COLO668 (cell line): ENCODE data around the gene NIN.

ENCODE experiments used
- DNase-seq: peaks from one replicate; lab custom pipeline; 2025; ENCODE audit not compliant: unreplicated experiment; lab: John Stamatoyannopoulos, UW

The NIN gene

GRCh38 chr14:50830932-50831725 lies at the start of gene NIN:
Gene NIN (minus strand): TSS chr14:50831162. CDS start chr14:50822056, 9,106 bp downstream.
- peak; percentile 94 for DNase-seq

DNA sequence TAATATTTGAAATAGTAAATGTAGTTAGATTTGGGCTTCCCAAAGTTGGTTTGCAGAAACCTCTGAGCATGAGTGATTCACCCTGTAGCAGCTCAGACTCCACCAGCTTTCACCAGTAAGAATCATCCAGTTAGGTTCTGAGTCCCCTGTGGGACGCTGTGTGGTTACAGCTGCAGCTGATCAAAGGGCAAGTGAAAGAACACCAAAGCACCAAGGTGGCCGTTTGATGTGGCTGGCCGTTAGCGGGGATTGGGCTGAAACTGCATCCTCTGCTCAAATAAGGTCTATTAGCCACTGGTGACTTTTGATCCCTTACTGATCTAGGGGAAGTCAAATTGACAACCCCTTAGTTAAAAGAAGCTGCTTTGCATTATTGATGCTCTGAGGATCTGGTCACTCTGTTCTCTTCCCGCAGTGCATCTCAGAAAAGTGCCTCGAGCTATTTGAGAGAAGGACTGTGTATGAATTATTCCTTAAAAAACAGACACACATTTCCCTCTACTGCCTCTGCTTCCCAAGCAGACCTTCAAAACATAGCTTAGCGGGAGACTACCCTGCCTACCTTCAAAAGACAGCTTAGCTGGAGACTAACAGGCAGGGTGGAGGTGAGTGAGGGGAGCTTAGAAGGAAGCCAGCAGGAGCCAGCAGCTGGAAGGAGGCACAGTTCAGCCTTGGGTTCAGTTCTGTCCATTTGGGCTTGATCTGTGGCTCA lies 44.6 kb upstream of the NIN start:
- peak; percentile 37 for DNase-seq

- DNase-seq: peak; percentile 20
Measured at GRCh38 chr14:50874757-50875156, 43.8 kb upstream of the NIN start.

DNA sequence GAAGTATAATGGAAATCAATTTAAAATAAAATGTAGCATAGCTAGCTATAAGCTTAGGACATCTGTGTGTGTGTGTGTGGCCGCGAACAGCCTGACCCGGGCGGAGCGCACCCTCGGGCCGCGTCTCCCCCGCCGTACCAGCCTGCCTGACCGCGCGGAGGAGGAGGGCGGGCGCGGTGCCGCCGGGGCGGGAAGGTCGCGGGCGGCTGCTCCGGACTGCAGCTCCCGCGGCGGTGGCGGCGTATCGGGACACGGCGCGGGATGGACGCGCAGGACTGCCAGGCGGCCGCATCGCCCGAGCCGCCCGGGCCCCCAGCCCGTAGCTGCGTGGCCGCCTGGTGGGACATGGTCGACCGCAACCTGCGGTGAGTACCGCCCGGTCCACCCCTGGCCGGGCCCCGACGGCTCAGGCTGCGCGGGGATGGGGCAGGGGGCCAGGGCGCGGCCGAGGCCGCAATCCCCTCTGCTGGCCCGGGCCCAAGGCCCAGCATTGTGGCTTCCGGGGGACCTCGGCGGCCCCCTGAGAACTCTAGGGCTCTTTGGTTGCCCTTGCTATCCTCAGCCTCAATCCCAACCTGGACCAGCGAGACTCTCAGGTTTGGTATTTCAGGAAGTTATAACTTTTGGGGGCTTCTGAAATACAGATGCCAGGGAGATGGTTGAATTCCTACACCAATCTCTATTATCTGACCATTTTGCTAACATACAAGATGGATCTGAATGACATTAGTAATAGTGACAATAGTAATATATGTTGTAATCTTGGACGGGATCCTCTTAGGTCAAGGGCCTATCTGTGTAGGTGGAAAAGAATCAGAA lies 41.2 kb upstream of the NIN start, which contains the start of gene ABHD12B:
ABHD12B (plus strand) TSS at position 140 of the 819 bp plus-strand sequence; CDS start at position 262, 122 bp downstream.
- peak; percentile 31 for DNase-seq

DNA sequence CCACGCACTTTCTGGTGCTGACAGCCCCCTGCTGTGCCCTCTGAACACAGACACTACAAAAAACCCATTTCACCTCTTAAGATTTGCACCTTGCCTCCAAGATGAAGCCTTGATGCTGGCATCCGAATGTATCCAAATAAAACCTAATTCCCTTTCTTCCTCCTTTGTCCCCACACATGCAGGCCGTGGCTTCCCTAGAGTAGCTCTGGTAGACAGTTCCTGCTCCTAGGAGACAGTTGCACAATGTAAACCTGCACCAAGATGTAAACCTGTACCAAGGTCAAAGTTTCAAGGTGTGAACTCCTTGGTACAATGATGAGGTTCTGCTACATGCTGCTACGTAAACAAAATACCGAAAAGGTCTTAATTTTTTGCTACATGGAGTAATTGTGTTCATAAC lies 40.3 kb upstream of the NIN start:
- DNase-seq: no peak

DNA sequence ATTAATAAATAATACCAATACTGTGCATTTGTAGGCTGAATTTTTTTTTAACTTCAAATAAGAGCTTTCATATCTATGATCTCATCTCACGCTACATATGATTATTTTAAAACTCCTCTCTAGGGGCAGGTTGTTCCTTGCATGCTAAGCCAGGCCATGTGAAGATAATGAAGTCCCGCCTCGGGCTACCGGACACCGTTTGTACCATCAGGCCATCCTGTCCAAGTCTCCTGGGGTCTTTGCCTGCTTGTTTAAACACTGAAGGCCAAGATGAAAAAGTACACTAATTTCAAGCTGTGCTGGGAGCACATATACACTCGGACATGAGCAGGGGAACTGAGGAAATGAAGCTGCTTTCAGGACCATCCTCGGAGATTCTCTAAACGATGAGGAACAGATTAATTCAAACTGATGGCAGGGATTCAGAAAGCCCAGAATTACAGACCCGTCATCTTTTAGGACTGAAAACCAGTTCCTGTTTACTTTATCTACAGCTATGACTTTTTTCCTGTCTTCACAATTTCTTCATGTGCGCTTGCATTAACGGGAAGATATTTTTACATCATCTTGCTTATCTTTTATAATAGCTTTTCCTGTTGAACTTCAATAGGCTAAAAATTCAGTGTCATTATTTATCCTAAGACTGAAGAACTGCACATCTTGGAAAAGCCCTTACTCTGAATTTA lies 34.6 kb upstream of the NIN start:
- DNase-seq: no peak

DNA sequence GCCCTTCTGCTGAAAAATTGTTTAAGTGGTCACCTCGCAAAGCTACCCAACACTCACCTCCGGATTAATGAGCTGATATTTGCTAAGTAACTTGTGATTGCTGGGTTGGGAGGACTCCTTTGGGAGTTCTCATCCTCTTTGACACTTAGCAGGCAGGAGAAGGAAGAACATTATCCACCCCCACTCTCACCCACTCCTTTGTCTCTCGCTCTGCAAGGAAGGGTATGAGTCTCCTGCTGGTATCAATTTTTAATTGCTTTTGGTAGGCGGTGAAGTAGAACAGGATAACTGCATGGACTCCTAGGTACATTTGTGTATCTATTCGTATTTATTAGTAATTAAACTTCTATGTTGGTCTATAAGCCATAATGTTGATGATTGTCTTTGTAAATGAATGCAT lies 34.0 kb upstream of the NIN start:
- DNase-seq: no peak

- DNase-seq: no peak
Measured at GRCh38 chr14:50864237-50864636, 33.3 kb upstream of the NIN start.

- no peak for DNase-seq
Measured at GRCh38 chr14:50862036-50862570, 31.1 kb upstream of the NIN start.

GRCh38 chr14:50860478-50861086 lies 29.6 kb upstream of the NIN start:
- DNase-seq: peak; percentile 89

- no peak for DNase-seq
Measured at GRCh38 chr14:50859296-50859624, 28.3 kb upstream of the NIN start.

GRCh38 chr14:50856660-50857059 lies 25.7 kb upstream of the NIN start:
- DNase-seq: no peak

GRCh38 chr14:50855558-50855957 lies 24.6 kb upstream of the NIN start:
- no peak for DNase-seq

GRCh38 chr14:50854521-50854920 lies 23.6 kb upstream of the NIN start:
- DNase-seq: no peak

GRCh38 chr14:50853891-50854290 lies 22.9 kb upstream of the NIN start:
- DNase-seq: no peak

- no peak for DNase-seq
Measured at GRCh38 chr14:50846226-50846880, 15.4 kb upstream of the NIN start.

GRCh38 chr14:50845166-50845565 lies 14.2 kb upstream of the NIN start:
- DNase-seq: no peak

- DNase-seq: no peak
Measured at GRCh38 chr14:50844391-50844790, 13.4 kb upstream of the NIN start.

DNA sequence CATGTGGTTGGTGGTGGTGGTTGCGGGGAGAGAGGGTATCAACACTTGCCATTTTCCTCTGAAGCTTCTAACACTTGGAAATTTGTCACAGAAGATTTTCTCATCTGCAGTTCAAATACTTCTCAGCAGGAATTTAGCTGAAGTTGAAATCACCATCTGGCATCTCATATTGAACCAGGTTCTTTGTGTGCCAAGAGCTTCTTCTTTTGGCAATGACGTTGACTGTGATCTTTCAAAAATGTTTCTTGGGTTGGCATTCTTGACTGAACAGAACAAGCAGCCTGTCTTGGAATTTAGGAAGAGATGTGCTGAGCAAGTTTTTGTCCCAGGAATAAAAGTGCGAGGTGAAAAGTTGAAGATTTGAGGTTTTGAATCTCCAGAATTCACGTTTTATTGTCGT lies 8.7 kb upstream of the NIN start:
- DNase-seq: no peak

DNA sequence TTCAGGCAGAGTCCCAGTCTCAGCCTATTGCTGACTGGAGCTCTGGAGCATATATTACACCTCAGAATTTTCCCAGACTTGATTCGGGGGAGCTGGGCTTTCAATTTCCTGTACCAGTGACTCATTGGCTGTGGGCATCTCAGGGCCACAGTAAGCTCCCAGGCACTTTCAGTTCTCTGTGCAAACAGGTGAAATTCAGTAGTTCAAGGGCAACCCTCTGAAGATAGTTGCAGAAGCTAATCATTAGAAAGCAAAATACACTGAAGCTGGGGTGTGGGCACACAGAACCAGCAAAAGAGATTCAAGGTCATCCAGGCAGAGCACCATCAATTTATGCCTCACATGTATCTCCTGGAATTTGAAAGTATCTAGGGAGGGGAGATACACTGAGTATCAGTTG lies 8.1 kb upstream of the NIN start:
- no peak for DNase-seq
